GM21360 (cell line): ENCODE data around the gene FASN.

Experiments
- ATAC-seq: cut with Tn5 transposase; IDR thresholded peaks from one replicate; pipeline ENCODE4 v1.9.1; 2021; ENCODE audit warnings: mild to moderate bottlenecking, moderate library complexity; ENCODE audit not compliant: unreplicated experiment

FASN gene

DNA sequence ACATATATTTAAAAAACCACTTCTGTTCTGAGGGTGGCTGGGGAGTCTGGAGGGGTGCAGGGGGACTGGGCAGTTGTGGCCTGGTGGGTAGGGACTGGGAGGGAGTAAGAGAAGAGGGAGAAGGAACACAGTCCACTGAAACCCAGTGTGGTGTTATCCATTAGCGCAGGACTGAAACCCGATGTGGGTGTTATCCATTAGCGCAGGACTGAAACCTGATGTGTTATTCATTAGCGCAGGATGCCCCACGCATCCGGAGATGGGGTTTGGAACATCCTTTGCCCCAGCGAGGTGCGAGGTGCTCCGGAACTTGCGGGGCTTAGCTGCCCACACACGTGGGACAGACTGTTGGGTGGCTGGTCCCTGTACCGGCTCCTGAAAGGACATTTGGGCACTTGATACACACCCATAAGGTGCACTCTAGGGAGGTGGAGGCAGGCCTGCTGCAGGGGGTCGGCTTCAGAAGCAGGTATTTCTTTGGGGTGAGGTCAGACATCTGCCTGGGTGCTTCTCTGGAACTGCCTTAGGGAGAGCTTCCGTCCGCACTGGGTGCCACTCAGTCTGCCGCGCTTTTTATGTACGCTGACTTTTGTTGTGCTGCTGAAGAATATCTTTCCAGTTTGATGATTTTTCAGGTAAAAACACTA is 20.3 kb upstream of the FASN start:
- ATAC-seq = no peak

- ATAC-seq = no peak
These were observed 19.4 kb upstream of the FASN start for GRCh38 chr17:82117139-82118090.

DNA sequence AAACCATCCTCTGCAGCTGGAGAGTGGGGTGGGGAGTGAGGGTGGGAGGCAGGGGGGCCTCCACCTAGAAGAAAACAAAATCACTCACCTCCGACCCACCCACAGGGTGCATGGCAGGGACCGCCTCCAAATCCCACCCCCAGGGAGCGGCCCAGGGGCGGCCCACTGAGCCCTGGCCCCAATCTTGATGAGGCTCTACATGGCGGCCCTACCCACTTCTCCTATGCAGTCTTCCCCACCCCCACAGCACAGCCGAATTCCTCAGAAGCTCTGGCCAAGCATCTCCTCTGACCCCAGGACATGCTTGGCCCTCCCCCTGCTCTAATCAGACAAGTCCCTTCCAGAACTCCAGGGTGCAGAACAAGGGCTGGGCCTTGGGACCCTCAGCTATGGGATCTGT is 18.2 kb upstream of the FASN start:
- no peak for ATAC-seq

DNA sequence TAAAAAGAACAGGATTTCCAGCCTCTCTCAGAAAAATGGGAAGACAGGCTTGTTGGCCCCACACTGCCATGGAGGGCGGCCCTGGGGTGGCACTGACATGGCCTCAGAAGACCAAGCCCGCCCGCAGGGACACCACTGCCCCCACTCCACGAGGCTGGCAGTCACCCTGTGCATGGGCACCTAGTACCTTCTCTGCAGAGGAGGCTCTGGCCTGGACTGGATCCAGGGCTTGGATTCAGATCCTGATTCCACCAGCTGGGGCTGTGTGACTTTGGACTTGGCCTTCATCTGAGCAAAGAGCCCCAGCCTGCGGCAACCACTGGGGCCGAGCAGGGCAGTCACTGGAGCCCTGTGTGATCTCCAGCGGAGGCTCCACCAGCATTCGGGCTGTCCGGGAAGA is 16.8 kb upstream of the FASN start:
- ATAC-seq = no peak

- ATAC-seq = no peak
These were observed 16.4 kb upstream of the FASN start for GRCh38 chr17:82114447-82114846.

GRCh38 chr17:82113941-82114340 is 15.9 kb upstream of the FASN start:
- ATAC-seq = no peak

DNA sequence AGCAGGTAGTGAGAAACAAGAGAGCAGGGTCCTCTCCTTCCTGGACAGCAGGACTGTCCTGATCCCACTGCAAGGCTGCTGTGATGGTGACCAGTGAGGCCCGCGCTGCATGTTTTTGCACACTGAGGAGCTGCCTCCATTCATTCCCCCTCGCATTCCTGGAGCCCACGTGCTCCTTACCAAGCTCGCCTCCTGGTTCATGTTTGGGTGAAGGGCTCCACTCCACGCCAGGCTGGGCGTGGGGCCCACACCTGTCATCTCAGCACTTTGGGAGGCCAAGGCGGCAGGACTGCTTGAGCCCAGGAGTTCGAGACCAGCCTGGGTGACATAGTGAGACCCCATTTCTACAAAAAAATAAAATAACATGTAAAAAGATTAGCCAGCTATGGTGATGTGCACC is 15.4 kb upstream of the FASN start:
- no peak for ATAC-seq

DNA sequence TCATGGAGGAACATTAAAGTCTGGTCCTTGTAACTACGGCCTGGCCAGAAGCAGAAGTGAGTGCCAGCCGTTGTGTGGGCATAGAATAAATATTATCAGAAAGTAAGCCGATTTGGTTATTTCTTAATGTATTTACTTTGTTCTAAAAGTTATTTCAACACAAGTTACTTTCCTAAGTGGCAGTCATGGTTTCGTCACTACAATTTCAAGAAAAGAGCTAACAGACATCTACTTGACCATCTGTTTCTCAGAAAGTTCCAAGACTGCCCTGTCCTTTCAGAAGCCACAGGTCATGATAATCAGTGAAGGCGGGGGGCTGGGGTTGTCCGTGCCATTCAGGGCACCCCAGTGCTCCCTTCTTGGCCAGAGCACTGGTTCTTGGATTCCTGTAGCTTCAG is 14.9 kb upstream of the FASN start:
- no peak for ATAC-seq

DNA sequence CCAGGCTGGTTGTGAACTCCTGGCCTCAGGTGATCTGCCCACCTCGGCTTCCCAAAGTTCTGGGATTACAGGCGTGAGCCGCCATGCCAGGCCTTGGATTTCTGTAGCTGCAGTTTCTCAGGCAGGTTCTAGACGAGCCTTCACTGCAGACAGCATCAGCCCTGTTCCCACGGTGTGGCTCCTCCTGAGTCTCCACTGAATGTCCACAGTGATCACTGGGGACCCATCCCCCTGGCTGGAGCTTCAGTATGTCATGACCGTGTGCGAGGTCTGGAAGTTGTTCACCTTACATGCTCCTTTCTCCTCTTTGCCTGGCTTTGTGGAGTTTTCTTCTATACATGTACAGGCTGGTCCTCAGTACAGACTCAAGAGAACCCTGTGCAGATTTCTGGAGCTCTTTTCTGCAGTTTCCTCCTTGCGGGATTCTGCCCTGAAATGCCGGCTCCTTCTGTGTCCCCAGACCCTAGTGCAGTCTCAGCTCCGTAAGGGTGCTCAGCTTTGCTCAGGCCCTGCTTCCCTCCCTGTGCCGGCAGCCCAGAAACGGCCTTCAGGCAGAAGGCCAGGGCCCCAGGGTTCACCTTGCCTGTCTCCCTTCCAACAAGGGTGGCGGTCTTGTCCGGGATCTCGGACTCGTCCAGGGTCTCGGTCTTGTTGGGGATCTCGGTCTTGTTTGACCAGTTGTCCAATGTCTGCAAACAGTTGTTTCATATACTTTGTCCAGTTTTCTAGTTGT is 14.3 kb upstream of the FASN start:
- ATAC-seq = no peak

GRCh38 chr17:82110298-82110697 is 12.3 kb upstream of the FASN start:
- no peak for ATAC-seq

DNA sequence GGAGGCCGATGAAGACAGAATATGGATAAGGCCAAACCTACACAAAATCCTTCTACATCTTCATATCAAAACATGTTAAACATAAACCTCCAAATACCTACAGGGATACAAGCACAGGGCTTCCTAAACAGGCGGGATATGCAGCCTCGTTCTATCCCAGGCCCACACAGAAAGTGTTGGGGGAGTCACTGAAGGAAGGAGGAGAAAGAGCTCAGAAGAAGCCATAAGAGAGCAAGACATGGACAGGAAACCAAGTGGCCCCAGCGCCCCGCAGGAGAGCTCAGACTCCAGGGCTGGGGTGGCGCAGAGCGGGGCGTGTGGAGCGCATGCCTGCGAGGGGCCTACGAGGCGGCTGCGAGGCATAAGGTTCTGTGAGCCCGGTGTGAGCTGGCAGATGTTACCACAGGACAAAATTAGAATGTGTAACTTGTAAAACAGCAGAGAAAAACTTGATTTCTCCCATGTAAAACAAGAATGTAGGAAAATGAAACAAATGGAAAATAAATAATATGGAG is 11.0 kb upstream of the FASN start:
- ATAC-seq = no peak

GRCh38 chr17:82108496-82108945 is 10.5 kb upstream of the FASN start:
- no peak for ATAC-seq

- no peak for ATAC-seq
These were observed 10.0 kb upstream of the FASN start for GRCh38 chr17:82108038-82108437.

DNA sequence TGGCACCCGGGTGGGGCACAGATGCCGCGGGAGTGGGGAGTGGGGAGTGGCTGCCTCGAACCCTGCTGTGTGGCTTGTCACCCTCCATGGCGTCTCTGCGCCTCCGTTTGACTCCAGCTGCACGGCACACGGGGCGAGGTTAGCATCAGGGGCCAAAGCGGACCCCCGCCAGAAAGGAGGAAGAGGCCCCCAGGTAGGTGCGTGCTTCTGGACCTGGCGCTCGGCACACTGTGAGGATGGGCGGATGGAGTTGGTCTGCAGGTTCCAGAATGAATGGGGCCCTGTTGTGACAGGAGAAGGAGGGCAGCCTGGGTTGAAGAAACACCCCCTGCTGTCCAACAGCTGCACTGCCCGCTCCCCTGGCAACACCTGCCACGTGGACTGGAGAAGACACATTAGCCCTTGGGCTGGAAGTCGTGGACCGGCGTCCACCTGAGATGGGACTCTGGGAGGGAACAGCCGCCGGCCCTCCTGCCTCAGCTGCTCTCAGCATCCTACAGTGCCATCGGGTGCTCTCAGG is 9.4 kb upstream of the FASN start:
- no peak for ATAC-seq

GRCh38 chr17:82106688-82107305 is 8.8 kb upstream of the FASN start:
- no peak for ATAC-seq

GRCh38 chr17:82105882-82106687 is 8.0 kb upstream of the FASN start:
- ATAC-seq = no peak

GRCh38 chr17:82105417-82105881 is 7.4 kb upstream of the FASN start:
- no peak for ATAC-seq

DNA sequence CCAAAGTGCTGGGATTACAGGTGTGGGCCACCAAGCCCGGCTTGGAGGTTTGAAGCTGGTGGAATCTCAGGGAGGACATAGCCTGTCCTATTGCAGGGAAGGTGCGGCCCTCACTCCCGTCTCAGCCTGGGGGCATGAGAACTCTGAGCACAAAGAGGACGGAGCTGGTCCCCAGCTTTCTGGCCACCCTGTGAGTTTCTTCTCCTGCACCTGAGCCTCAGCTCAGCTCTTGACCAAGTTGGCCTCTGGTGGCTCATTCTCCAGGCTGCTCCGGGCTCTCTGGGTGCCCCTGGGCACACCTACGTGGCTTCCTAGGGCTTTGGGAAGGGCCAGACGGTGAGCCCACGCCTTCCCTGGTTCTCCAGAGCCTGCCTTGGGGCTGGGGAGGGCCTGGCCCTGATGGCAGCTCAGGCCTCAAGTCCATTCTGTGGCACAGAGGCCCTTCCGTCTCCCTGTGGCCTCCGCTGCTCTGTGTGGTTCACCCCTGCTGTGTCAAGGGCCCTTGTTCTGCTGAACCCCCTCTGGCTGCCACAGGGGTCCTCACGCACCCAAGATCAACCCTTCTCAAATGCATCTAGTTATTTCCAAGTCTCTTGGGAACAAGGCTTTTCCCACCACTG is 6.9 kb upstream of the FASN start:
- ATAC-seq = no peak
